WTC11 (cell line): Measurements from ENCODE around the gene ITSN1. TPM values are rescaled to one million over a fixed set of nuclear protein-coding genes. Genes with fewer than 3 reads are reported as not detected.

Experiments
- ATAC-seq: fragments of 200-7000 bp; cut with Tn5 transposase; 2 replicates; pipeline ENCODE4 v1.10.0; 2021; ENCODE audit warnings: mild to moderate bottlenecking, moderate library complexity
- CTCF ChIA-PET: fragments of 300-600 bp; sonication (Branson Sonifier 250); formaldehyde crosslinking; loops from one replicate; lab custom pipeline; 2021; ENCODE audit warnings: antibody characterized with exemption; lab: Charles Lee
- POLR2A ChIA-PET: fragments of 350-600 bp; sonication (Branson Sonifier 250); formaldehyde crosslinking; loops from one replicate; lab custom pipeline; 2021; ENCODE audit warnings: antibody characterized with exemption; lab: Charles Lee
- DNase-seq: peaks from one replicate; pipeline ENCODE4 v3.0.0; 2021; ENCODE audit warnings: low spot score
- H3K27ac Mint-ChIP-seq: 2 replicates; pipeline ENCODE4 v1.8.0; 2021; ENCODE audit warnings: mixed read lengths
- H3K27me3 Mint-ChIP-seq: 2 replicates; pipeline ENCODE4 v1.8.0; 2021; ENCODE audit warnings: low read depth, mild to moderate bottlenecking, moderate library complexity, mixed read lengths
- H3K36me3 Mint-ChIP-seq: 2 replicates; pipeline ENCODE4 v1.8.0; 2021; ENCODE audit warnings: mixed read lengths
- H3K4me1 Mint-ChIP-seq: 2 replicates; pipeline ENCODE4 v1.8.0; 2022; ENCODE audit warnings: mixed read lengths
- H3K4me3 Mint-ChIP-seq: 2 replicates; pipeline ENCODE4 v1.8.0; 2021; ENCODE audit warnings: mild to moderate bottlenecking, moderate library complexity, mixed read lengths
- H3K9me3 Mint-ChIP-seq: 2 replicates; pipeline ENCODE4 v1.8.0; 2021; ENCODE audit warnings: mixed read lengths
- CBFB ChIP-seq: sonication (generic); formaldehyde crosslinking; IDR thresholded peaks from 2 replicates; pipeline ENCODE4 v1.8.1; 2022; ENCODE audit warnings: mild to moderate bottlenecking, low read depth, missing genetic modification reagents
- CREB1 ChIP-seq: sonication (generic); formaldehyde crosslinking; IDR thresholded peaks from 2 replicates; pipeline ENCODE4 v1.8.0; 2023; ENCODE audit warnings: mild to moderate bottlenecking, missing genetic modification reagents
- E2F1 ChIP-seq: sonication (generic); formaldehyde crosslinking; IDR thresholded peaks from 2 replicates; pipeline ENCODE4 v1.8.0; 2022; ENCODE audit warnings: mild to moderate bottlenecking, missing genetic modification reagents
- EMX1 ChIP-seq: fragments of 250-450 bp; sonication (Bioruptor Pico); IDR thresholded peaks from 2 replicates; pipeline ENCODE4 v1.8.0; 2021; ENCODE audit warnings: mild to moderate bottlenecking
- FOXP1 ChIP-seq: sonication (generic); formaldehyde crosslinking; IDR thresholded peaks from 2 replicates; pipeline ENCODE4 v1.8.0; 2022; ENCODE audit warnings: missing genetic modification reagents, mild to moderate bottlenecking, moderate library complexity, borderline replicate concordance
- IRF1 ChIP-seq: sonication (generic); formaldehyde crosslinking; IDR thresholded peaks from 2 replicates; pipeline ENCODE4 v1.8.0; 2023; ENCODE audit warnings: missing genetic modification reagents
- IRF2 ChIP-seq: sonication (generic); formaldehyde crosslinking; IDR thresholded peaks from 2 replicates; pipeline ENCODE4 v1.8.0; 2022; ENCODE audit warnings: low read depth, missing genetic modification reagents, borderline replicate concordance
- NR1H2 ChIP-seq: sonication (generic); formaldehyde crosslinking; IDR thresholded peaks from 2 replicates; pipeline ENCODE4 v1.9.0; 2021; ENCODE audit warnings: mild to moderate bottlenecking, moderate library complexity, missing genetic modification reagents
- OVOL2 ChIP-seq: fragments of 250-450 bp; sonication (Bioruptor Pico); IDR thresholded peaks from 2 replicates; pipeline ENCODE4 v1.9.0; 2021; ENCODE audit warnings: mild to moderate bottlenecking, borderline replicate concordance
- PRDM15 ChIP-seq: sonication (generic); formaldehyde crosslinking; IDR thresholded peaks from 2 replicates; pipeline ENCODE4 v1.8.0; 2022; ENCODE audit warnings: missing genetic modification reagents
- SMAD4 ChIP-seq: sonication (generic); formaldehyde crosslinking; IDR thresholded peaks from 2 replicates; pipeline ENCODE4 v1.8.0; 2022; ENCODE audit warnings: mild to moderate bottlenecking, missing genetic modification reagents
- SP1 ChIP-seq: sonication (generic); formaldehyde crosslinking; conservative IDR thresholded peaks from 2 replicates; pipeline ENCODE4 v1.8.1; 2022; ENCODE audit warnings: missing genetic modification reagents
- ZBTB43 ChIP-seq: sonication (generic); formaldehyde crosslinking; IDR thresholded peaks from 2 replicates; pipeline ENCODE4 v1.8.1; 2023; ENCODE audit warnings: mild to moderate bottlenecking, missing genetic modification reagents
- total RNA-seq: library from RNA; stranded (reverse); gene quantifications from 3 replicates; pipeline ENCODE4 v1.2.3, GENCODE V29; 2021

Gene ITSN1
- total RNA-seq, 1 experiment from 2014 or later: 69.6 TPM

- no peak for TF ChIP-seq IRF2
These were observed 25.3 kb downstream of the ITSN1 start (continued) for GRCh38 chr21:33667636-33668035.

GRCh38 chr21:33668180-33668579, 25.9 kb downstream of the ITSN1 start:
- CTCF ChIA-PET: no interaction called here
- no peaks in the 10 kb centered on the region for H3K9me3 Mint-ChIP-seq

GRCh38 chr21:33668620-33669019, 26.3 kb downstream of the ITSN1 start:
- DNase-seq (no peak), ATAC-seq (no peak)
- CTCF ChIA-PET: no interaction called here
- Mint-ChIP-seq H3K4me1 (peaks cover 48% of the 10 kb centered on the region), H3K27ac (peak overlapping the region; percentile 74), H3K36me3 (no peaks in the 10 kb centered on the region), H3K4me3 (no peak overlapping the region), H3K9me3 (no peaks in the 10 kb centered on the region), H3K27me3 (no peaks in the 10 kb centered on the region)
- TF ChIP-seq ZBTB43 (no peak), EMX1 (CRISPR knock-in tag) (no peak), SMAD4 (CRISPR knock-in tag) (no peak), NR1H2 (CRISPR knock-in tag) (no peak), PRDM15 (CRISPR knock-in tag) (no peak), FOXP1 (CRISPR knock-in tag) (no peak), IRF1 (CRISPR knock-in tag) (no peak), E2F1 (CRISPR knock-in tag) (no peak), OVOL2 (CRISPR knock-in tag) (no peak), CREB1 (CRISPR knock-in tag) (no peak), SP1 (no peak)
- TF ChIP-seq, all 79 proteins: peak for 0
- POLR2A ChIA-PET: no interaction called here

More at GRCh38 chr21:33668180-33668579, 25.9 kb downstream of the ITSN1 start:
- ATAC-seq (peak; percentile 30; the same call in 1 of the 2 replicates), DNase-seq (no peak)
- no peaks in the 10 kb centered on the region for H3K27me3 Mint-ChIP-seq
- H3K4me1 Mint-ChIP-seq: peaks cover 43% of the 10 kb centered on the region
- no peaks in the 10 kb centered on the region for H3K36me3 Mint-ChIP-seq
- H3K27ac Mint-ChIP-seq: peak overlapping the region; percentile 74
- POLR2A ChIA-PET: no interaction called here
- no peak overlapping the region for H3K4me3 Mint-ChIP-seq
- TF ChIP-seq CBFB (CRISPR knock-in tag): no peak
